GM19452 (cell line): ENCODE data around the gene HPSE2.
"Not testable (repeated sequence)": the region's sequence is repeated elsewhere in the genome, so short reads cannot be mapped to it uniquely, and the experiment has no call there.

Experiments used
- ATAC-seq: cut with Tn5 transposase; IDR thresholded peaks from one replicate; pipeline ENCODE4 v1.9.1; 2021; ENCODE audit not compliant: unreplicated experiment

HPSE2 gene

DNA sequence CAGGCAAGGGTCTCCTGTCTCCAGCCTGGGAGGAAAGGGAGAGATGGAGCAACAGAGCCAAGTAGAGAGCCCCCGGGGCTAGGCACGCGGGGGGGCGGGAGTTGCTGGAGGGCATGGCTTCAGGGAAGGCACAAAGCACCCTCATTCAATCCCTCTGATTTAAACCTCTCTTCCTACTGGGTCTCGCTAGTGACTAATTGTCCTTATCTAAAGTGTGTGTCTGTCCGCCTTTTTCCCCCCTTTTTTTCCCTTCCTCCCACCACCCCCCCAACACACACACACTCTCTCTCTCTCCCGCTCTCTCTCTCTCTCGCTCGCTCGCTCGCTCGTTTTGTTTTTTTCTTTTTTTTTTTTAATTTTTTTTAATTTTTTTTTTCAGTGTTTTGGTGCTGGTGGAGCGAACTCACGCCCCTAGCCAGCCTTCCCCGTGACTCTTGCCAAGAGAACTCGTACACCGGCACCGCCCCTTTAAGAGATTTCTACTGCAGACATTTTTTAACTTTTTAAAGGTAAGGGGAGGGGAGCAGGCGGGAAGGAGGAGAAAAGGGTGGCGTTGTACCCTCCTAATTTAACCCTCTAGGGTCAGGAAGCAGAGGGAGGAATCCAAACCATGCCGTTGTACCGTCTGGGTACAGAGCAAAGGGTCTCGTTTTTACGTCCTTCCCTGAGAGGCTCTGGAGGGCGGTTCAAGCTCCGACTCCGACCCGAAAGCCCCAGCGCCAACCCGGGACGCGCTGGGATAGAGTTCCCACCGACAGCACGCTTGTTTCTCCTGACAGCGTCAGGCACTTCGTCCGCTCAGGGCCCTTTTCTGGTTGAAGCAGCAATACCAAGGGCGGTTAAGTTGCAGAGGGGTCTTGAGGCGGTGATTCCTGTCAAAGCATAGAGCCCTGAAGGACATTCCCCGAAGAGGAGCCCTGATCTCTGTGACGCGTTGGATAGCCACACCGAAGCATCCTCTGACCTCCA is at the start of gene HPSE2:
HPSE2 (minus strand) TSS at position 195 of the 969 bp plus-strand sequence.
- no peak for ATAC-seq

GRCh38 chr10:99280472-99280871 is 44.8 kb upstream of the HPSE2 start:
- ATAC-seq: peak; percentile 84

GRCh38 chr10:99279626-99280111 is 44.0 kb upstream of the HPSE2 start:
- ATAC-seq: peak; percentile 36

DNA sequence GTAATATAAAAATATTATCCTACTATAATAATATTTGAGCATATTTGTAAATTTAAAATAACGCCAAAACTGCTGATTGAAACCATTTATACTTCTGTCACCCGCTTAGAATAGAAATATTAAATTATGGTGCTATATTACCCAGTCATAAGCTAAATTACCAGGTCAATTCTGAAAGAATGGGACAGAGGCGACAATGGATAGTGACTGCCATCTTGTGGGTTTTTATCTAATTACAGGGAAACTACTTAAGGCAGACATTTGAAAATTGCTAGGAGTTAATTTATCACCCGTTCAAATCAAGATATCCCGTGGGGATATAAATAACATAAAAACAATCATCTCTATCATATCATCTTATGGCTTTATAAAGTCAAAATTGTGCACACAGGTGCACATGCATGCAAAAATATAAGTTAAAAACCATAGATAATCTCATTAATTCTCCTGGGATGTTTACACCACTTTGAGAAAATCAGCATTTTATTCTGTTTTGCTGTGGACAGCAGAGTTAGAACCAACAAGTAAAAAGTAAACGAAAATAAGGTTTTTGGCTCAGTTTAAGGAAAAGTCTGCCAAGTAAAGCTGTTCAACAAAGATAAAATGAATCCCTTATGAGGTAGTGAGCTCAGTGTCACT is 41.3 kb upstream of the HPSE2 start:
- no peak for ATAC-seq

DNA sequence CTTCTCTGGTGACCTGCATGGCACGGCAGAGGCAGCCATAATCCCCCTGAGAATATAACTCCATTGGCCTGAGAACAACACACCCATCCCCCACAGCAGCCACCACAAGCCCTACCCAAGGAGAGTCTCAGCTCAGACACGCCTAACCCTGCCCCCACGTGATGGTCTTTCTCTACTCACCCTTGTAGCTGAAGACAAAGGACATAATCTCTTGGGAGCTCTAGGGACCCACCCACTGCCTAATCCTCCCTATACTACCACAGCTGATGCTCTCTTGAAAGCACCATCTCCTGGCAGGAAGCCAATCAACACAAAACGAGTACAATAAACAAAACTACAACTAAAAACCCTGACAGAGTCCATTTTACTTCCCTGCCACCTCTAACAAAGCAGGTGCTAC is 30.7 kb upstream of the HPSE2 start:
- no peak for ATAC-seq

DNA sequence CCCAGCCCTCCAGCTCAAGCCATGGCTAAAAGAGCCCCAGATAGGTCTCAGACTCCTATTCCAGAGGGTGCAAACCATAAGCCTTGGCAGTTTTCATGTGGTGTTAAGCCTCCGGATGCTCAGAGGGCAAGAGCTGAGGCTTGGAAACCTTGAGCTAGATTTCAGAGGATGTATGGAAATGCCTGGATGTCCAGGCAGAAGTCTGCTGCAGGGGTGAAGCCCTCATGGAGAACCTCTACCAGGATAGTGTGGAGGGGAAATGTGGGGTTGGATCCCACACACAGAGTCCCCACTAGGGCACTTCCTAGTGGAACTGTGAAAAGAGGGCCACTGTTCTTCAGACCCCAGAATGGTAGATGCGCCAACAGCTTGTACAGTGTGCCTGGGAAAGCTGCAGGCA is 13.2 kb upstream of the HPSE2 start:
- no peak for ATAC-seq

GRCh38 chr10:99247893-99248292 is 12.2 kb upstream of the HPSE2 start:
- ATAC-seq: not testable (repeated sequence)

GRCh38 chr10:99236627-99237309 is 1.1 kb upstream of the HPSE2 start:
- ATAC-seq: no peak

DNA sequence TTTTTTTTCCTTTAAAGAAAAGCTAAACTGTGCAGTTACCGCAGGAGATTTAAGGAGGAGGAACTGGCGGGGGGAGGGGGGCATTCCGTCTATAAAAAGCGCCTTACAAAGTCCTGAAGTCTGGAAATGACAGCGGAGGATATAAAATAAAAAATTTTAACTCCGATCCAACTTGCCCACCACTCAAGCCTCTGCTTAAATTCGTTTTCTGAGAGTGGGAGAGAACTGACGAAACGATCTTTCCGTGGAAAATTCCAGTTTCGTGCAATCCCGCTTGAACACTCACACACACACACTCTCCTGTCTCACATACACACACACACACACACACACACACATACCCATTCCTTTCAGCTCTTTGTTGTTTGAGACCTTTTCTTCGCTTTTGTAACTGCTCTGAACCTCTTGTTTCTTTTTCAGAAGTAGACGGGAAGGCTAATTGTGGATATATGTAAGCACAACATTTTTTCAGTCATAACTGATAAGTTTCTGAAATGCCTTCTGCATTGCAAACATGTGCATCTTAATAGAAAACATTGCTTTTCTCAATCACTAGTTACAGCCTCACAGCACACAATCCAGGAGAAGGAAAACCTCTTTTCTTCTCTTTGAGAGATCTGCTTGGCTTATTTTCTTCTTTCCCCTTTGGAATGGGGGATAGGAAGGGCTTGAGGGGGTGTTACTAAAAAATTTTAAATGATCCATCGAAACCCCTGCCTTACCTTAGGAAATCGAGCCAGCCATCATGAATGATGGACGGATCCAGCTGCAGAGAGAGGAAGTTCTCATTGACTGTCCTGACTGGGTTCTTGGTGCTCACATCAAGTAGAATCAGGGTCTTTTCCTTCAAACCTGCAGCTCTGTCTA is 628 bp downstream of the HPSE2 start:
- ATAC-seq: no peak

DNA sequence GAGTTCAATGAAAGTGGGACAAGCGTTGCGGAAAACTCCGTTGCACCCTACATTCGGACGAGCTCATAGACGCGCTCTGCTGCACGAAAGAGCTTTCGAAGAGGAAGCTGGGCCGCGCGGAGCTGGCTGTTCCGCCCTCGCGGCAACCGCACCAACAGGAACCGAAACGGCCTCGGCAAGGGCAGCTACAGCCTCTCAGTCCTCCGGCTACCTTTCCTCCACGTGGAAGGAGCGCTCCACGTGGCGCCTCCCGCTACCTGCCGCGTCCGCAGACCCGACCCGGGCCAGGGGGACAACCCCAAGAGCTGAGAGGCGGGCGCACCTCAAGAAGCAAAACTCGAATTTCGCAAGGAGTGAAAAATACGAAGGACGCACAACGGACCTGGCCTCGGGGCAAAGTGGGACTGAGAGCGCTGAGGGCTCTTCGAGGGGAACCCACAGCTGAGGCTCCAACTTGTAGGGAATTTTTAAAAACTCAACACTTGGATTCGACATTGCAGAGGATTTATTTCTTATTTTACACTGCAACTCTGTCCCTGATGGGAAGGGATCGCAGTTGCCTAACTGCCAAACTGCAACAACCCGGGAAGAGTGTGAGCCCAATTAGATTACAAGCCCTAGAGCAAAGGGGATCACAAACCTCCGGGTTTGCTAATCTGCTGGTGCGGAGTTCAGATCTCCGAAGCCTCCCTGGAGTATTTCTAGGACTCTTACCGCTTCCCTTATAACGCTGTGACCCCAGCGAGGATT is 1.4 kb downstream of the HPSE2 start:
- peak; percentile 99 for ATAC-seq

GRCh38 chr10:99233689-99234037 is 2.0 kb downstream of the HPSE2 start:
- peak; percentile 8 for ATAC-seq

GRCh38 chr10:99233000-99233688 is 2.5 kb downstream of the HPSE2 start:
- ATAC-seq: no peak

DNA sequence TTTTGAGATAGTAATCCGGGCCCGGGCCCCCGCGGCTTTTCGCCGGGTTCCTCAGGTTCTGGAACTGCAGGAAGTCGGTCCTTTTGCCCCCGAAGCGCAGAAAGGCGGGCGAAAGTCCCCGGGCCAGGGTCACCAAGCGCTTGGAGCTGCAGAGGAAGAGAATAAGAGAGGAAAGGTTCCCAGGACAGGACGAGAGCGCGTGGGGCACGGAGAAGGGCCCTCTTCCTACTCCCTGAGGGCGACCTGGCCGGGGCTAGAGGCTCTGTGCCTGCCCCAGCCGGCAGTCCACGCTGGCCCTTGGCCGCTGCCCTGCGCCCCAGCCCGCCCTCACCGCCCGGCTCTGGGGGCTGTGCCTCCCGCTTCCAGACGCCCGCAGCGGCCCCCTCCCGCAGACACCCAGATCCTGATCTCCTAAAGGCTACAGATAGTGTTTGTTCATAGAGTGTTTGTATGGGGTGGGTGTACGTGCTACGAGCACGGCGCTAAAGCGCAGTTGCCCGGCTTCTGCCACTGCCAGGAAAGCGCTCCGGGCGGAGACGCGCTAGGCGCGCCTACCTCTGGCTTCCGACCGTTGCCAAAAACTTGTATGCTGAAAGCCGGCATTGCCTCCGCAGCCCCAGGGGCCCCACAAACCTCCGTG is 3.2 kb downstream of the HPSE2 start:
- no peak for ATAC-seq

DNA sequence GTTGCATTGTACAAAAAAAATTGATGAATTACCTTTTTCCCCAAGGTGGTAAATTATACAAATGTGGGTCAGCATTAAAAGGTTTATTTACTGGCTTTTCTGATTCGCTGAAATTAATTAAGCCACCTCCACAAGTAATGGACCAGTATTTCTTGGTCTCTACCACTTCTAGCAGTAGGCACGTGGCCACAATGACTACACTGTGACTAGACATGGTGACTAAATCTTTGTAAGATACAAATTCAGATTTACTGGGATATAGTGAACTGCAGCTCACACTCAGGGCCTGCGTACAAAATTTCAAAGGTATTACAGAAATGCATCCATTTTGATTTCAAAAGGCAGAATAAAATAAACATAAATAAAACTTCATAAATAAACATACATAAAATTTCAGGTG is 10.9 kb downstream of the HPSE2 start:
- no peak for ATAC-seq

DNA sequence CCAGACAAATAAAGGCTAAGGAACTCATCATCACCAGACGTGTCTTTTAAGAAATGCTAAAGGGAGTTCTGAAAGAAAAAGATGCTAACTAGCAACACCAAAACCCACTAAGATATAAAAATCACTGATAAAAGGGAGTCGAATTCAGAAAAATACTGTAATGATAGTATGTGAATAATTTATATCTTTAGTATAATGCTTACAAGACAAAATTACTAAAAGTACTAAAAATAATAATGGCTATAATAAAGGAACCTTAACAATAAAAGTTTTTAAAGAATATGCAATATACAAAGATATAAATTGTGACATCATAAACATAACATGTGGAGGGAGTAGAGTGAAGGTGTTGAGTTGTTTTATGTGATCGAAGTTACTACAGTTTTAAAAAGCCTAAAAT is 28.3 kb downstream of the HPSE2 start:
- ATAC-seq: no peak

GRCh38 chr10:99203310-99203709 is 32.3 kb downstream of the HPSE2 start:
- ATAC-seq: no peak

DNA sequence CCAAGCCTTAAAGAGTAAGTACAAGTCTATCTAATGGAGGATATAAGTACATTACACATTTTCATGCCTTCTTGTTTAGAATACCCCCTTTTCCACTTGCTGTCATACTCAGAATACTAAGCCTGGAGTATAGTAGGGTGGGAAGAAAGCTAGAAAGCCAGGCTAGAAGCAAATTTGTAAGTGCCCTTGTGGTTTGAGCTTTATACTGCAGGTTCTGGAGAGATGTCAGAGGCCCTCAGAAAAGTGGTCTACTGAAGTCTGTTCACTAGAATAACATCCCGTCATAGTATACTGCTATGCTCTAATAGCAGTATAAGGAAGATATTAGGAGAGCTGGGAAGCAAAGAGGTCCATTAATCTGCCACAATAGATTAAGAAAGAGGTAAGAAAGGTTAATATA is 62.7 kb downstream of the HPSE2 start:
- ATAC-seq: no peak

- ATAC-seq: no peak
Observed at GRCh38 chr10:99172128-99172738, 63.4 kb downstream of the HPSE2 start.
